Parathyroid adenoma (tissue), 2 donors: Measurements from ENCODE around the gene TKT.

Experiments used
- H2AFZ ChIP-seq: fragments of 300-600 bp; sonication (generic); one replicate; pipeline ENCODE4 v1.7.0; 2017; ENCODE audit warnings: antibody characterized with exemption, mild to moderate bottlenecking
- H3K27ac ChIP-seq: fragments of 300-600 bp; sonication (generic); one replicate; pipeline ENCODE4 v1.7.0; 2017
- H3K27me3 ChIP-seq: fragments of 300-600 bp; sonication (generic); one replicate; pipeline ENCODE4 v1.7.0; 2017; ENCODE audit warnings: low read length; ENCODE audit not compliant: control insufficient read depth, insufficient read depth
- H3K36me3 ChIP-seq: fragments of 300-600 bp; sonication (generic); one replicate; pipeline ENCODE4 v1.7.0; 2017; ENCODE audit warnings: low read length; ENCODE audit not compliant: control insufficient read depth, insufficient read depth
- H3K4me1 ChIP-seq: fragments of 300-600 bp; sonication (generic); one replicate; pipeline ENCODE4 v1.7.0; 2017; ENCODE audit warnings: control low read depth
- H3K4me2 ChIP-seq: fragments of 300-600 bp; sonication (generic); one replicate; pipeline ENCODE4 v1.7.0; 2017; ENCODE audit warnings: low read length
- H3K4me3 ChIP-seq: fragments of 300-600 bp; sonication (generic); one replicate; pipeline ENCODE4 v1.7.0; 2017; ENCODE audit warnings: low read depth, low read length
- H3K79me2 ChIP-seq: fragments of 300-600 bp; sonication (generic); one replicate; pipeline ENCODE4 v1.7.0; 2017; ENCODE audit warnings: control low read depth
- H3K9ac ChIP-seq: fragments of 300-600 bp; sonication (generic); one replicate; pipeline ENCODE4 v1.7.0; 2017; ENCODE audit warnings: mild to moderate bottlenecking
- H3K9me3 ChIP-seq: fragments of 300-600 bp; sonication (generic); one replicate; pipeline ENCODE4 v1.7.0; 2017; ENCODE audit warnings: low read length; ENCODE audit not compliant: control insufficient read depth
- CTCF ChIP-seq: fragments of 300-600 bp; sonication (generic); IDR thresholded peaks from one replicate; pipeline ENCODE4 v1.7.0; 2017; ENCODE audit warnings: antibody characterized with exemption, mild to moderate bottlenecking
- donor health status: primary hyperparathyroidism.

The TKT gene

GRCh38 chr3:53178246-53178645 lies 77.6 kb downstream of the TKT start:
- Histone ChIP-seq H2AFZ (no peak overlapping the region), H3K27me3 (no peaks in the 10 kb centered on the region), H3K9ac (no peak overlapping the region), H3K27ac (no peak overlapping the region), H3K36me3 (no peaks in the 10 kb centered on the region), H3K9me3 (no peaks in the 10 kb centered on the region), H3K4me2 (no peak overlapping the region), H3K4me3 (no peak overlapping the region), H3K4me1 (no peaks in the 10 kb centered on the region), H3K79me2 (peaks cover 4% of the 10 kb centered on the region)
- no peak for TF ChIP-seq CTCF

DNA sequence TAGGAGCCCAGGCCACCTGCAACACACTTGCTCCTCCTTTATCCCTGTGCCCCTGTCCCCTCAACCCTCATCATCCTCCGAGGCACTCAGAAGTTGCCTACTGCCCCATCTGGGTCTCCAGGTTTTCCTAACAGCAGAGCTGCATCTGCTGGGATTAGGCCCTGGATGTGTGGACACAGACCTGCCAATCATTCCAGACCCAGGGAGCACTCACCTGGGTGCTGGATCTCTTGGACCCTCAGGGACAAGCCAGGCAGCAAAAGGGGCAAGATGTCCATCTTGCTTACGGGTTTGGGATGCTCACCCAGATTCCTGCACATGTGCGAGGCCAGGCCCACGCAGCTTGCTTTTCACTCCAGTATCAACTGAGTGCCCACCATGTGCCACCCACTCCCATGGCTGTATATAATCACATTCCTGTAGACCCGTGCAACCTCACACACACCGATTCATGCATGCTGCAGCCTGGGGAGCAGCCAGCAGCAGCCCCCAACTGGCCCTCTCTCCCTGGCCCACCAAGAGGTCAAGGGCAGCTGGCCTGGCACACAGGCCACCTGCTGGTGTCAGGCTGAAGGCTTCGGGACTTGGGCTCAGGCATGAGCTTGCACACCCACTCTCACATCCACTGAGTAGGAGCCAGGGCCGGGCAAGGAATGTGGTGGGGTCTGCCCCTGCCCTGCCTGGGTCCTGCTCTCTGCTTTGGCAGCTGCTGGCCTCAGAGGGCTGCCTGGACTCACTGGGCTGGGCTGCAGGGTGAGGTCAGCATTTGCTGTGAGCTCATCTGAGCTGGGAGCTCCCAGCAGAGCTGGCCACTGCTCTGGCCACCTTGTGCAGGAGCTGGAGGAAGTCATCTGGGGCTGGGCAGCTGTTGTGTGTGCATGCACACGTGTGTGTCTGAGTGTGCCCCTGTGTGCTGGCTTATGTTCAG lies 79.9 kb downstream of the TKT start:
- H3K4me2 ChIP-seq: no peak overlapping the region
- no peaks in the 10 kb centered on the region for H3K9me3 ChIP-seq
- TF ChIP-seq CTCF: no peak
- H3K4me3 ChIP-seq: no peak overlapping the region
- no peaks in the 10 kb centered on the region for H3K27me3 ChIP-seq
- H3K27ac ChIP-seq: no peak overlapping the region
- H3K9ac ChIP-seq: no peak overlapping the region
- no peak overlapping the region for H2AFZ ChIP-seq
- H3K79me2 ChIP-seq: peaks cover 4% of the 10 kb centered on the region
- H3K36me3 ChIP-seq: no peaks in the 10 kb centered on the region
- H3K4me1 ChIP-seq: peaks cover 4% of the 10 kb centered on the region
